GM12878 (cell line): Measurements from ENCODE around the gene ABL1.

Source experiments
- CREB1 ChIP-seq: IDR thresholded peaks from 2 replicates; pipeline ENCODE4 v1.6.1; 2012; ENCODE audit warnings: low read depth, mild to moderate bottlenecking, inconsistent platforms
- CTCF ChIP-seq, 3 experiments: IDR thresholded peaks in 2 of 3; conservative IDR thresholded peaks in 1 of 3; 2 replicates each; pipeline ENCODE4 v1.5.1; 2011; ENCODE audit warnings: low read depth in 3 of 3, low read length in 3 of 3, mild to moderate bottlenecking in 3 of 3, control low read depth in 2 of 3, moderate library complexity in 2 of 3, inconsistent platforms in 1 of 3, mixed read lengths in 1 of 3; ENCODE audit not compliant: control insufficient read depth in 2 of 3, insufficient read depth in 1 of 3; ENCODE audit errors: extremely low read depth in 1 of 3
- RAD21 ChIP-seq: IDR thresholded peaks from 2 replicates; pipeline ENCODE4 v1.6.1; 2011; ENCODE audit warnings: mild to moderate bottlenecking, low read depth, low read length, moderate library complexity; ENCODE audit not compliant: insufficient read depth
- RCOR1 ChIP-seq: conservative IDR thresholded peaks from 2 replicates; pipeline ENCODE4 v1.6.1; 2012; ENCODE audit warnings: low read depth, low read length, improper control_type of control experiment
- ZBTB33 ChIP-seq: fragments of 450-650 bp; IDR thresholded peaks from 2 replicates; pipeline ENCODE4 v1.6.1; 2017; ENCODE audit warnings: mild to moderate bottlenecking
- ZNF207 ChIP-seq: fragments of 450-650 bp; IDR thresholded peaks from 2 replicates; pipeline ENCODE4 v1.6.1; 2014; ENCODE audit warnings: antibody characterized with exemption, mild to moderate bottlenecking, borderline replicate concordance

- TF ChIP-seq RCOR1 (no peak), CTCF (IDR thresholded peaks at IDR 0.05 in 2 of 3, conservative IDR thresholded peaks at IDR 0.05 in 1 of 3; ENCODE audit: control insufficient read depth in 2 of 3, extremely low read depth in 1 of 3, insufficient read depth in 1 of 3, low read depth in 3 of 3, low read length in 3 of 3) (no peak), RAD21 (no peak), CREB1 (no peak), ZBTB33 (no peak), ZNF207 (no peak)
Observed at GRCh38 chr9:130864541-130864940, 29.5 kb downstream of the ABL1 start.
